GM03348 (cell line): ENCODE results near the gene SBF2.
A peak's percentile ranks its signal among the peaks of the same experiment; 100 is the strongest.

Experiments used
- DNase-seq: peaks from one replicate; pipeline ENCODE4 v3.0.0; 2012; ENCODE audit warnings: low spot score

The SBF2 gene

DNA sequence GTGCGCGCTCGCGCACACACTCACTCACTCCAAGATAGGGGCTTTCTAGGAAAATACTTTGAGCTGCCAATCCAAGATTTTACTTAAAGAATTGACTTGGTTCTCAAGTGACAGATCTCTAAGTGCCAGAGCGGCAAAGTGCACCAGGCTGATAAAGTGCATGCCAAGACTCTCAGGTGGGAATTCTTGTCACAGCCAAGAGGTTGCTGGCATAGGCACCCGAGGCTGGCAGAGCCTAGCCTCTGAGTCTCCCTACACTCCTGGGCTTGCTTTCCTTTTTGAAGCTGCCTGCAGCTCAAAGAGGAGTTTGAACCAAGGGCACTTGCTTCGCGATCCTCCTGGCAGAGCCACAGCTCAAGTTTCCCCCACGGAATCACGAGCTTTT, 8.3 kb upstream of the SBF2 start:
- DNase-seq: no peak

DNA sequence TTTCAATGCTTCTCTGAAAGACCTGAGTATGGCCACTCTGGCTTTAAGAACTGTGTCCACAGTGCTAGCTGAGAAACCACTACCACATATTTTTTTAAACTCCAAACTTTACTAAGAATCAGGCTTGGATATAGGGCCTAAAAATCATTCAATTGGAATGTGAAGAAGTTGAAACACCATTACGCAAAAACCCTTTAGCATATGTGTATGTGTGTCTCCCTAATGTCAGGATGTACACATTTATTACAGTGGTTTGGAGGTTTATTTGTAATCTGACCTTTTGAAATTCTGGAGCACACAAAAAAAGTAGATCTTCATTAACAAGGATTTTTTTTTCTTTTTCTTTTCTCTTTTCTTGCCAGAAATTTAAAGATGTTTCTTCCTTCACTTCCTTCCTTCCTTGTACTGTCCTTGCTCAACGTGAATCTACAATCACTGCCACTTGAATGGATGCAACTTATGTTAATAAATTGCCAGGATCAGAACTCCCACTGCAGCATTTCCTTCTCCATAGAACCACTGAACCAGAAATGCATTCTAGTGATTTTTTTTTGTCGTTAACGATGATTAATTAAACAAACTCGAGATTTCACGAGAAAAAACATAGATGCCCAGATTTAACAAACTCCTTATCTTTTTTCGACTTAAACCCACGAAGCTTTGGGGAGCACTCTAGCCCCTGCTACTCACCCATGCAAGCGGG, 7.8 kb upstream of the SBF2 start:
- DNase-seq: peak; percentile 50

GRCh38 chr11:10298342-10298741, 4.3 kb upstream of the SBF2 start:
- peak; percentile 63 for DNase-seq

DNA sequence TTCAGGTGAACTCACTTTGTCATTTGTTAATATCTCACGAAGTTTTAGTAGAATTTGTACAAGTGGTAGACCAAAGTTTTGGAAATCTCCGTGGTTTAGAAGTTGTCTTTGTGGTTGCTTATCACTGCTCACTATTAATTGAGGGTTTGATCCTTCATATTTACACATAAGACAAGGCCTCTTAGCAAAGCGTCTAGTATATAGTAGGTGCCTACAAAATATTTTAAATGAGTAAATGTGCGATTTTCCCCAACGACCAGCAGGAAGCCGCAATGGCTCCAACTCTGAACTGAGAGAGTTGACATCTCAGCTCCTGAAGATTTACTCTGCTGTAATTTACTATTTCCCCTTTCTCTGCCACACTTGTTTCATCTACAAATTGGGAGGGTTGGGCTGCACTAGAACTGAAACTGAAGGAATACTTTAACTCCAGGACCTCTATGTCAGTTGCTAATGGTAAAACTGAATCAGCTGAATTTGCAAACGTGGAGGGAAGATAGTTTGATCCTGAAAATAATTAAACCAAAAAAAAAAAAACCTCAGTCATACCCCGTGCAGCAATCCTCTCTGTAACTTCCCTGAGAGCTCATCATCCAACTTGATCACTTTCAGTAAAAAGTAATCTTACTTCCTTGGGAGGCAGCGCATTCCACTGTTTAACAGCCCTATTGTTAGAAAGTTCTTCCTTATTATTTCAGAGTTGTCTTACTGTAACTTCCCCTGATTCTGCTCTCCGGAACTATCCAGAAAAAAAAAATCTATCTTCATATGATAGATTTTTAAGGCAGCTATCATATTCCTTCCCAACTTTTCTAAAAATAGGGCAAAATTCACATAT, 1.3 kb upstream of the SBF2 start:
- no peak for DNase-seq

GRCh38 chr11:10294290-10294953, 403 bp upstream of the SBF2 start:
- peak; percentile 71 for DNase-seq

- no peak for DNase-seq
Measured at GRCh38 chr11:10291801-10292638, 2.0 kb downstream of the SBF2 start.

DNA sequence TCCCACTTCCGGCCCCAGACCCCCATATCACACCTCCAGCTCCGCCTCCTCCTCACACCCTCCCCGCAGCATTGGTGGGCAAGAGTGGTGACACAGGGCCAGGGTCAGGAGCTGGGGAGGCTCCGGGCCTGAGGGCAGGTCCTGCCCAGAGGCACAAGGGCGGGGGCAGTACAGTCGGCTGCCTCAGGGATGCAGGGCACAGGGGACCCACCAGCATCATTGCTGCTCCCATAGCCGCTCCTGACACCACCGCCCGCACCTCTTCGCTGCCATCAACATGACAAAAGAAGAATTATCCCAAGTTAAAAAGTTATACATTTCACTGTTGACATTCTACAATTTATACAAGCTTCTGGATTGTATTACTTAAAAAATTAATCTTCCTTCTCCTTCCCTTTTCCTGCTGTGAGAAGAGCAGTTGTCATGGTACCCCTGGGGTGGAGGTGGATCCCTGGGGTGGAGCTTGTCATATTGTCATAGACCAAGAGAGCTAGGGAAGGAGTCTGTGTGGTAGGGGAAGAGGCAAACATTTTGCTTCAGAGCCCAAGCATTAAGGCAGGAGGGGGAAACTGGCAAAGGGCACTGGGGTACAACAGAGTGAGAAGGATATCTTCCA, 4.1 kb downstream of the SBF2 start:
- DNase-seq: no peak

- no peak for DNase-seq
Measured at GRCh38 chr11:10288881-10289764, 4.9 kb downstream of the SBF2 start.

GRCh38 chr11:10287766-10288715, 6.0 kb downstream of the SBF2 start:
- no peak for DNase-seq

DNA sequence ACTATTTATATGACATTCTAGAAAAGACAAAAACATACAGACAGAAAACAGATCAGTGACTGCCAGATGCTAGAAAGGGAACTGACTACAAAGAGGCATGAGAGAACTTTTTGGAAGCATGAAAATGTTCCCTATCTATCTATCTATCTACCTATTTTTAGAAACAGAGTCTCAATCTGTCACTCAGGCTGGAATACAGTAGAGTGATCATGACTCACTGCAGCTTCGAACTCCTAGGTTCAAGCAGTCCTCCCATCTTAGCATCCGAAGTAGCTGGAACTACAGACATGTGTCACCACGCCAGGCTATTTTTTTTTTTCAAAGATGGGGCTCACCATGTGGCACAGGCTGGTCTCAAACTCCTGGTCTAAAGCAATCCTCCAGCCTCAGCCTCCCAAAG, 6.9 kb downstream of the SBF2 start:
- no peak for DNase-seq

DNA sequence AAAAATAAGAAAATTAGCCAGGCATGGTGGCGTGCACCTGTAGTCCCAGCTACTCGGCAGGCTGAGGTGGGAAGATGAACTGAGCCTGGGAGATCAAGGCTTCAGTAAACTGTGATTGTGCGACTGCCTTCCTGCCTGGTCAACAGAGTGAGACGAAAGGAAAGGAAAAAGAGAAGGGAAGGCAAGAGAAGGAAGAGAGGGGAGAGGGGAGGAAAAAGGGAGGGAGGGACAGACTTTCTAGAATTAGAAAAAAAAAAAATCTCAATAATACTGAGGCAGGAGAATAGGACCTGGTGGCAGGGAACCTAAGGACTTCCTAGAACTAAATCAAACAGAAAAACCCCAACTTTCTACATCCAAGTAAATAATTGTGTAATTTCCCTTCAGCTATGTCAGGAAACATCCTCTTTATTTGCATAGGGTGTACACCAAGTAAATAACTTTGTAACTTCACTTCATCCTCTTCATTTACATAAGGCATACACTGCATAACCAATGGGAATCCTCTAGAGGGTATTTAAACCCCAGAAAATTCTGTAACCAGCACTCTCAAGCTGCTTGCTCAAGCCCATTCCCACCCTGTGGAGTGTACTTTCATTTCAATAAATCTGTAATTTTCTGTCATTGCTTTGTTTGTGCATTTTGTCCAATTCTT, 8.7 kb downstream of the SBF2 start:
- DNase-seq: no peak

DNA sequence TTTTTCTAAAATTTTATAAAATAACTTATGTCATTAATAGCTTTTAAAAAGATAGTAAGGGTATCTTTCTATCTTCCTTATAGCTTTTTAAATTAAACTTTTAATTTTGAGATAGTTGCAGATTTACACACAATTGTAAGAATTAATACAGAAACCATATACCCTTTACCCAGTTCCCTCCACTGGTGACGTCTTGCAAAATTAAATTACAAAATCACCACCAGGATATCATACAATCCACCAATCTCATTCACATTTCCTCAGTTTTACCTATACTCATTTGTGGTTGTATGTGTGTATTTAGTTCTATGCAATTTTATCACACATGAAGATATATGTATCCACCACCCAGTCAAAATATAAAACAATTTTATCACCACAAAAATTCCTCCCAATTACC, 10.0 kb downstream of the SBF2 start:
- no peak for DNase-seq

DNA sequence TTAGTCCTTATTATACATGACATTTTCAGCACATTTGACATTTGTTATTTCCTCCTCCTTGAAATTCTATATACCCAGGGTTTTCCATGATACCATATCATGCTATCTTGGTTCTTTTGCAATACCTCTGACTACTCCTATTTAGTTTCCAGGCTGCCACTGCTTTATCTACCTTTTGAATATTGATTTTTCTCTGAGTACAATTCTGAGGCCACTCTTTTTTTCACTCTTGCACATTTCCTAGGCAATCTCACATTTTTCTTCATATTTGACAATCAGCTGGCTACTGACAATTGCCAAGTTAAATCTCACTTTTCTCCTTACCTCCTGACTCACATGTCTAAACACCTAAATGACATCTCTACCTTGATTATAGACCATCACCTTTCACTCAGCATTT, 11.9 kb downstream of the SBF2 start:
- DNase-seq: no peak

- DNase-seq: peak; percentile 46
Measured at GRCh38 chr11:10275714-10276113, 18.3 kb downstream of the SBF2 start.

DNA sequence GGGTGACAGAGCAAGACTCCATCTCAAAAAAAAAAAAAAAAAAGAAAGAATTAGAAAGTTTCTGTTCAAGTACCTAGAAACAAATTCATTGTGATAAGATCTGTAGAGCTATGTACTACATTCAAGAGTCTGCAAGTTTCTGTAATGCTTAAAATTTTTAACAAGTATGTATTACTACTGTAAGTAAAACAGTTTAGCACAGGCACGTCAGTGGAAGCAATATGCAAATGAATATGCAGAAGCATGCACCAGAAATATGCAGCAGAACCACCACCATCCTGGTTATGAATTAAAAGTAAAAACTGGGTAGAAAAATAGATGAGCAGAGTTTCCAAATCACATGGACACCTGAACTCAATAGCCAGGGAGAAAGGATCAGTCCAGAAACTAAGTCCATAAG, 19.3 kb downstream of the SBF2 start:
- no peak for DNase-seq

DNA sequence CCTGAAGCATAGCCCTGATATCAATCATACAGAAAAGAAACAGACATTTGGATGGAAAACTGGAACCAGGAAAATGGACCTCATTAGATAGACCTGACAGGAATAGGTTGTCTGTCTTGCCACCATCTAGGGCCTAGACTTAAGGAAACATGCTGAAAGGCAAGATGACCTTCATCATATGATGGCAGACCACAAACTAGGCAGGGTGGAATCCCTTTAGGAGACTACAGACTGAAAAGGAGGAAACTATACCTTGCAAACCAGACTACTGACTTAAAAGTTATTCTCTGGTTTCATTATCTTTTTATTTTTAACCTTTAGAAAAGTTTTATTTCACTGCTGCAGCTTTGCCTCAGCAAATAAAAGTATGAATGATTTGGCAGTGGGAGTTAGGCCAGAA, 20.3 kb downstream of the SBF2 start:
- no peak for DNase-seq

- no peak for DNase-seq
Measured at GRCh38 chr11:10272132-10272531, 21.9 kb downstream of the SBF2 start.

GRCh38 chr11:10268746-10269488, 25.1 kb downstream of the SBF2 start:
- no peak for DNase-seq
